Prostate gland (tissue), 2 donors: ENCODE results near the gene COL16A1.

Experiments
- POLR2A ChIP-seq: fragments of 450-650 bp; IDR thresholded peaks from one replicate; pipeline ENCODE4 v1.6.1; 2016; ENCODE audit warnings: antibody characterized with exemption, mild to moderate bottlenecking
- POLR2AphosphoS5 ChIP-seq: sonication (generic); formaldehyde crosslinking; IDR thresholded peaks from one replicate; pipeline ENCODE4 v1.6.1; 2017; ENCODE audit warnings: antibody characterized with exemption
- TF ChIP-seq, protein P1 (sequence below), 4 experiments: fragments of 200-600 bp in 2 of 4; fragments of 450-650 bp in 2 of 4; sonication (generic) in 2 of 4; IDR thresholded peaks; 1 replicate in 3 of 4; 2 replicates in 1 of 4; pipeline ENCODE4 v1.5.1; 2016 to 2019; ENCODE audit warnings: antibody characterized with exemption in 4 of 4, mild to moderate bottlenecking in 2 of 4, moderate library complexity in 2 of 4

GRCh38 chr1:31752258-31752657, 48.4 kb upstream of the COL16A1 start:
- no peak for TF ChIP-seq POLR2A
- TF ChIP-seq, protein P1, sequence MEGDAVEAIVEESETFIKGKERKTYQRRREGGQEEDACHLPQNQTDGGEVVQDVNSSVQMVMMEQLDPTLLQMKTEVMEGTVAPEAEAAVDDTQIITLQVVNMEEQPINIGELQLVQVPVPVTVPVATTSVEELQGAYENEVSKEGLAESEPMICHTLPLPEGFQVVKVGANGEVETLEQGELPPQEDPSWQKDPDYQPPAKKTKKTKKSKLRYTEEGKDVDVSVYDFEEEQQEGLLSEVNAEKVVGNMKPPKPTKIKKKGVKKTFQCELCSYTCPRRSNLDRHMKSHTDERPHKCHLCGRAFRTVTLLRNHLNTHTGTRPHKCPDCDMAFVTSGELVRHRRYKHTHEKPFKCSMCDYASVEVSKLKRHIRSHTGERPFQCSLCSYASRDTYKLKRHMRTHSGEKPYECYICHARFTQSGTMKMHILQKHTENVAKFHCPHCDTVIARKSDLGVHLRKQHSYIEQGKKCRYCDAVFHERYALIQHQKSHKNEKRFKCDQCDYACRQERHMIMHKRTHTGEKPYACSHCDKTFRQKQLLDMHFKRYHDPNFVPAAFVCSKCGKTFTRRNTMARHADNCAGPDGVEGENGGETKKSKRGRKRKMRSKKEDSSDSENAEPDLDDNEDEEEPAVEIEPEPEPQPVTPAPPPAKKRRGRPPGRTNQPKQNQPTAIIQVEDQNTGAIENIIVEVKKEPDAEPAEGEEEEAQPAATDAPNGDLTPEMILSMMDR (IDR thresholded peaks at IDR 0.05) = no peak
- no peak for TF ChIP-seq POLR2AphosphoS5
